Progenitor cell of endocrine pancreas (in vitro differentiated cells): ENCODE results near the gene ADCY10. TPM values are rescaled to one million over a fixed set of nuclear protein-coding genes. Genes with fewer than 3 reads are reported as not detected.
A peak's percentile ranks its signal among the peaks of the same experiment; 100 is the strongest.
"Not testable (repeated sequence)": the region's sequence is repeated elsewhere in the genome, so short reads cannot be mapped to it uniquely, and the experiment has no call there.

Experiments
- DNase-seq: peaks from one replicate; pipeline ENCODE4 v3.0.0; 2021; ENCODE audit warnings: low spot score; ENCODE audit not compliant: unreplicated experiment
- H3K27ac Mint-ChIP-seq: 2 replicates; pipeline ENCODE4 v1.8.0; 2021; ENCODE audit warnings: mild to moderate bottlenecking, moderate library complexity, mixed read lengths
- H3K27me3 Mint-ChIP-seq: 2 replicates; pipeline ENCODE4 v1.8.0; 2021; ENCODE audit warnings: mixed read lengths
- H3K36me3 Mint-ChIP-seq: 2 replicates; pipeline ENCODE4 v1.8.0; 2022; ENCODE audit warnings: mixed read lengths; ENCODE audit not compliant: insufficient read depth
- H3K4me1 Mint-ChIP-seq: 2 replicates; pipeline ENCODE4 v1.8.0; 2021; ENCODE audit warnings: low read depth, mixed read lengths
- H3K4me3 Mint-ChIP-seq: 2 replicates; pipeline ENCODE4 v1.8.0; 2021; ENCODE audit warnings: low read depth, mild to moderate bottlenecking, moderate library complexity, mixed read lengths
- H3K9me3 Mint-ChIP-seq: 2 replicates; pipeline ENCODE4 v1.8.0; 2021; ENCODE audit warnings: low read depth, mixed read lengths
- total RNA-seq: library from RNA; stranded (reverse); gene quantifications from 2 replicates; pipeline ENCODE4 v1.2.1, GENCODE V29; 2021
- TF ChIP-seq, protein P1 (sequence below): fragments of 200-600 bp; sonication (generic); IDR thresholded peaks from one replicate; pipeline ENCODE4 v1.5.0; 2021; ENCODE audit warnings: antibody characterized with exemption, mild to moderate bottlenecking; ENCODE audit not compliant: unreplicated experiment

Gene ADCY10
- total RNA-seq, 1 donor from 2014 or later = 0.60 TPM

DNA sequence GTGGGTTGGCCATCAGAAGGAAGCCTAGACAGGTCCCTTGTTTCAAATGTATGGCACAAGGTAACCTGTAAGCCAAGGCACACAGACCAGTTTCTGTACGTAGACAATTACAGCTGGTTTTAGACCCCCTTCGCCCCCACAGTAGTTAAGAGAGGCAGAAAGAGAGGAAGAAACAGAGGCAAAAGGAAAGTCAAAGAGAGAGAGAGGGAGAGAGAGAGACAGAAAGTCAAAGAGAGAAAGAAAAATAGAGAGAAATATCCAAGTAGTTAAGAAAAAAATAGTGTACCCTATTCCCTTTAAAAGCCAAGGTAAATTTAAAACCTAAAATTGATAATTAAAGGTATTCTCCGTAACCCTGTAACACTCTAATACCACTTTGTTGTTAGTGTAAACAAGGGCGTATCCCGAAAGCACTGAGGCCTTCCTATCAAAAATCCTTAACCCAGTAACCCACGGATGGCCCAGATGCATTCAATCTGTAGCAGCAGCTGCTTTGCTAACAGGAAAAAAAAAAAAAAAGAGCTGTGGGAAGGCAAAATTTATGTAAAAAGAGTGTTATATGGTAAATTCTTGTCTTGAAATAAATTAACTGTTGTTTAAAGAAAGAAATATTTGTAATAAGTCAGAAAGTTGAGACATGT lies 49.4 kb downstream of the ADCY10 start:
- H3K27ac Mint-ChIP-seq = no peak overlapping the region
- no peak for DNase-seq
- no peaks in the 10 kb centered on the region for H3K36me3 Mint-ChIP-seq
- peaks cover 20% of the 10 kb centered on the region for H3K4me1 Mint-ChIP-seq
- no peaks in the 10 kb centered on the region for H3K9me3 Mint-ChIP-seq
- TF ChIP-seq, protein P1, sequence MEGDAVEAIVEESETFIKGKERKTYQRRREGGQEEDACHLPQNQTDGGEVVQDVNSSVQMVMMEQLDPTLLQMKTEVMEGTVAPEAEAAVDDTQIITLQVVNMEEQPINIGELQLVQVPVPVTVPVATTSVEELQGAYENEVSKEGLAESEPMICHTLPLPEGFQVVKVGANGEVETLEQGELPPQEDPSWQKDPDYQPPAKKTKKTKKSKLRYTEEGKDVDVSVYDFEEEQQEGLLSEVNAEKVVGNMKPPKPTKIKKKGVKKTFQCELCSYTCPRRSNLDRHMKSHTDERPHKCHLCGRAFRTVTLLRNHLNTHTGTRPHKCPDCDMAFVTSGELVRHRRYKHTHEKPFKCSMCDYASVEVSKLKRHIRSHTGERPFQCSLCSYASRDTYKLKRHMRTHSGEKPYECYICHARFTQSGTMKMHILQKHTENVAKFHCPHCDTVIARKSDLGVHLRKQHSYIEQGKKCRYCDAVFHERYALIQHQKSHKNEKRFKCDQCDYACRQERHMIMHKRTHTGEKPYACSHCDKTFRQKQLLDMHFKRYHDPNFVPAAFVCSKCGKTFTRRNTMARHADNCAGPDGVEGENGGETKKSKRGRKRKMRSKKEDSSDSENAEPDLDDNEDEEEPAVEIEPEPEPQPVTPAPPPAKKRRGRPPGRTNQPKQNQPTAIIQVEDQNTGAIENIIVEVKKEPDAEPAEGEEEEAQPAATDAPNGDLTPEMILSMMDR = no peak
- no peak overlapping the region for H3K4me3 Mint-ChIP-seq
- no peaks in the 10 kb centered on the region for H3K27me3 Mint-ChIP-seq

DNA sequence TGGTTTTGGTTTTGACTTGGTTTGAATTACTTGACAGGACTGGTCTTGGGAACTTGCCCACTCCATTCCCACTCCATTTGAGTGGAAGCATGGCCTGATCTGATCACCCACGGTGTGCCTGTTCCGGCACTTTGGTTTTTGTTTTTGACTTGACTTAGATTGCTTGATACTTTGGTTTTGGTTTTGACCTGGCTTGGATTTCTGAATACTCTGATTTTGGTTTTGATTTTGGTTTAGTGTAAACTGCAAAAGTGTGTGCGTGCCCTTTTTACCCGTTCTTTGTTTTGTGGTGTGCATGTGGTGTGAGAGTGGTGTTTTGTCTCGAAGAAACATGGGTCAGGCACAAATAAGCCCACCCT lies 50.0 kb downstream of the ADCY10 start:
- H3K27ac Mint-ChIP-seq = peak overlapping the region; percentile 58

DNA sequence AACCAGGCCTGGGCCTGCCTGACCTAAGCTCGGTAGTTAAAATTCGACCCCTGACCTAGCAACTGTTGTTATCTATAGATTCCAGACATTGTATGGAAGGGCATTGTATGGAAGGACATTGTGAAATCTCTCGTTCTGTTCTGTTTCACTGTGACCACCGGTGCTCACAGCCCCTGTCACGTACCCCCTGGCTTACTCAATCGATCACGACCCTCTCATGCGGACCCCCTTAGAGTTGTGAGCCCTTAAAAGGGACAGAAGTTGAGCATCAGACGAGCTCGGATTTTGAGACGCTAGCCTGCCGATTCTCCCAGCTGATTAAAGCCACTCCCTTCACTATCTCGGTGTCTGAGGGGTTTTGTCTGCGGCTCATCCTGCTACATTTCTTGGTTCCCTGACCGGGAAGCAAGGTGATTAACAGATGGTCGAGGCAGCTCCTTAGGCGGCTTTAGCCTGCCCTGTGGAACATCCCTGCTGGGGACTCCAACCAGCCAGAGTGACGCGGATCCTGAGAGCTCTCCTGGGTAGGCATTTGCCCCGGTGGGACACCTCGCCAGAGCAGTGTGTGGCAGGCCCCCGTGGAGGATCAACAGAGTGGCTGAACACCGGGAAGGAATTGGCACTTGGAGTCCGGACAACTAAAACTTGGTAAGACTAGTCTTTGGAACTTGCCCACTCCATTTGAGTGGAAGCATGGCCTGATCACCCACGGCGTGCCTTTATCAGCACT lies 50.6 kb downstream of the ADCY10 start:
- not testable (repeated sequence) for H3K27ac Mint-ChIP-seq, H3K27me3 Mint-ChIP-seq, H3K36me3 Mint-ChIP-seq, H3K9me3 Mint-ChIP-seq, DNase-seq, H3K4me3 Mint-ChIP-seq
- peaks cover 12% of the 10 kb centered on the region for H3K4me1 Mint-ChIP-seq

More for the DNA sequence above, 50.0 kb downstream of the ADCY10 start:
- no peak for DNase-seq
- TF ChIP-seq, protein P1 = no peak
- Mint-ChIP-seq H3K9me3 (no peaks in the 10 kb centered on the region), H3K27me3 (no peaks in the 10 kb centered on the region), H3K4me3 (no peak overlapping the region), H3K4me1 (peaks cover 15% of the 10 kb centered on the region), H3K36me3 (no peaks in the 10 kb centered on the region)

DNA sequence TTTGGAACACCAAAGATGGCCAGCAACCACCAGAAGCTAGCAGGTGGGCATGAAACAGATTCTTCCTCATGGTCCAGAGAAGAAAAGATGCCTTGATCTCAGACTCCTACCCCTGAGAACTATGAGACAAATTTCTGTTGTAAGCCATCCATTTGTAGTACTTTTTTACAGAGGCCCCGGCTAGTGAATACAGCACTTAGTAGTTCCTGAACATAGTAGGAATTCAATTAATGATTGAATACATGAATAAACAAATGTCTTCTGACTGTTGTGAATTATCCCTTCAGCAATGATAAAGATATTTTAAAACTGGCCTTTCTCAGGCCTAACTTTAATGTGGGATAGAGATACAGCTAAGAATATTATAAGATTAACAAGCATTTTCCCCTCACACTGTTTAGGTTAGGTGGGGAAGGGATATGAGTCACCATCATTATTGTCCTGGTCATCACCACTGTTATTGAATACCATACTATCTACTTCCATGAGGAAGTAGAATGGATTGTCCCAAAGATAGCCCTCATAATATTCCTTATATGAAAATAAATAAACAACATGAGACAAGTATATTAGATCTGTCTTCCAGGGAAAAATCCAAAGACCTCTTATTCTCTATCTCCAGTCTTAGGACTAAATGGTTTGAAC lies 51.4 kb downstream of the ADCY10 start:
- Mint-ChIP-seq H3K4me3 (no peak overlapping the region), H3K27ac (no peak overlapping the region), H3K9me3 (no peaks in the 10 kb centered on the region), H3K36me3 (no peaks in the 10 kb centered on the region), H3K27me3 (no peaks in the 10 kb centered on the region), H3K4me1 (peaks cover 8% of the 10 kb centered on the region)
- TF ChIP-seq, protein P1 = no peak
- DNase-seq = no peak

DNA sequence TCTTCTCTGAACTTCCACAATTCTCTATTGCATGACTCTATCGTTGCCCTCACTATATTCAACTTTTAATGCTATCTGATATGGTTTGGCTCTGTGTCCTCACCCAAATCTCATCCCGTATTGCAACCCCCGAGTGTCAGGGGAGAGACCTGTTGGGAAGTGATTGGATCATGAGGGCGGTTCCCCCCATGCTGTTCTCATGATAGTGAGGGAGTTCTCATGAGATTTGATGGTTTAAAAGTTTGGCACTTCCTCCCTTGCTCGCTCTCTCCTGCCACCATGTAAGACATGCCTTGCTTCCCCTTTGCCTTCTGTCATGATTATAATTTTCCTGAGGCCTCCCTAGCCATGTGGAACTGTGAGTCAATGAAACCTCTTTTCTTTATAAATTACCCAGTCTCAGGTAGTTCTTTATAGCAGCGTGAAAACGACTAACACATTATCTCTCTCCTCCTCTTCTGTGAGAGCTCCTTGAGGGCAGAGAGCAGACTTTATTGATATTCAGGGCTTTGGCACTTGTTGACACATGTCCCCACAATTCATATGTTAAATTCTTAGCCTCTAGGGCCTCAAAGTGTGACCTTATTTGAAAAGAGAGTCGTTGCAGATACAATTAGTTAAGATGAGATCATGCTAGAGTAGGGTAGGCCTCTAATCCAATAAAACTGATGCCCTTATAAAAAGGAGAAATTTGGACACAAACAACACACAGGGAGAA lies 52.1 kb downstream of the ADCY10 start:
- Mint-ChIP-seq H3K36me3 (no peaks in the 10 kb centered on the region), H3K27ac (no peak overlapping the region), H3K4me3 (no peak overlapping the region), H3K27me3 (no peaks in the 10 kb centered on the region), H3K9me3 (no peaks in the 10 kb centered on the region), H3K4me1 (peaks cover 11% of the 10 kb centered on the region)
- TF ChIP-seq, protein P1 = no peak
- no peak for DNase-seq
